HG03159 (cell line): Measurements from ENCODE around the gene FNDC3B.
"Not testable (repeated sequence)": the region's sequence is repeated elsewhere in the genome, so short reads cannot be mapped to it uniquely, and the experiment has no call there.

Experiments used
- ATAC-seq: cut with Tn5 transposase; IDR thresholded peaks from one replicate; pipeline ENCODE4 v1.9.1; 2021; ENCODE audit warnings: mild to moderate bottlenecking, moderate library complexity; ENCODE audit not compliant: unreplicated experiment

The FNDC3B gene

DNA sequence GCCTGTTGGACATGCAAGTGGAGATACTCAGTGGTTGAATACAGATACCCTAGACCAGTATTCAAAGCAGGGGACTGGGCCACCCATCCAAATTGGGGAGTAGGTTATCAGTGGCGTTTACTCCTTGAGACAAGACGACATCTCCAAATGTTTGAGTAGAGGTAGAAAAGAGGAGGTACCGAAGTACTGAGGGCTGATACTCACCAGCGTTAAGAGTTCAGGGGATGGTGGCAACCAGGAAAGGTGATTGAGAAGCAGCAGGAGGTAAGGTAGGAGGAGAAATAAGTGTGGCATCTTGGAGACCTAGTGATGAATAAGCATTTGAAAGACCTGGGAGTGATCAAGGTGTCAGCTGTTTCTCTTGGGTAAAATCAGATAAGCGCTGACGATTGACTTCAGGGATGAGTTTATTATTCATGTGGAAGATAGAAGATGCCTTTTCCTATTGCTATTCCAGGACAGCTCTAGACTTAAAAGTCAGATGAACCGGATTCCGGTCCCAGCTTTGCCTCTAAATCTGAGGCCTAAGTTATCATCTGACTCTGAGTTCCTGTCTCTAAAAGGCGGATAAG, 312.6 kb downstream of the FNDC3B start:
- ATAC-seq = no peak

- ATAC-seq = no peak
Observed at GRCh38 chr3:172352786-172353185, 313.4 kb downstream of the FNDC3B start.

GRCh38 chr3:172354931-172355499, 315.6 kb downstream of the FNDC3B start:
- ATAC-seq = no peak

GRCh38 chr3:172355836-172356235, 316.5 kb downstream of the FNDC3B start:
- no peak for ATAC-seq

DNA sequence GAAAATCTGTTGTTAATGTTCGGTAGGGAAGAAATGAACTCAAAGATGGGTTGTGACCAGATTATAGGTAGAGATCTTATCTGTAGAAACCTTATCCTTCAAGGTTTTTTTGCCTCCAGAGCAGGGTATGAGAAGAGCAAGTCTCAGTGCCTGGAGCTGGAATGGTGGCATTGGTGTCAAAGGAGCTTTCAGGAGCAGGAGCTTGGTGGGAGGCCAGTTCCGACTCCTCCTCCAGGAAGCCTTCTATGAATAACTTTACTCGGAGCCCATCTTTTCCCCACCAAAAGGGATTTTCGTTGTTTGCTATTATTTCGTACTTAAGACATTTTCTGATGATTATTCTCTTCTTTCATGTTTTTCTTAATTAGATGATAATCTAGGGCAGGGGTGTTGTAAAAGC, 317.0 kb downstream of the FNDC3B start:
- ATAC-seq = no peak

DNA sequence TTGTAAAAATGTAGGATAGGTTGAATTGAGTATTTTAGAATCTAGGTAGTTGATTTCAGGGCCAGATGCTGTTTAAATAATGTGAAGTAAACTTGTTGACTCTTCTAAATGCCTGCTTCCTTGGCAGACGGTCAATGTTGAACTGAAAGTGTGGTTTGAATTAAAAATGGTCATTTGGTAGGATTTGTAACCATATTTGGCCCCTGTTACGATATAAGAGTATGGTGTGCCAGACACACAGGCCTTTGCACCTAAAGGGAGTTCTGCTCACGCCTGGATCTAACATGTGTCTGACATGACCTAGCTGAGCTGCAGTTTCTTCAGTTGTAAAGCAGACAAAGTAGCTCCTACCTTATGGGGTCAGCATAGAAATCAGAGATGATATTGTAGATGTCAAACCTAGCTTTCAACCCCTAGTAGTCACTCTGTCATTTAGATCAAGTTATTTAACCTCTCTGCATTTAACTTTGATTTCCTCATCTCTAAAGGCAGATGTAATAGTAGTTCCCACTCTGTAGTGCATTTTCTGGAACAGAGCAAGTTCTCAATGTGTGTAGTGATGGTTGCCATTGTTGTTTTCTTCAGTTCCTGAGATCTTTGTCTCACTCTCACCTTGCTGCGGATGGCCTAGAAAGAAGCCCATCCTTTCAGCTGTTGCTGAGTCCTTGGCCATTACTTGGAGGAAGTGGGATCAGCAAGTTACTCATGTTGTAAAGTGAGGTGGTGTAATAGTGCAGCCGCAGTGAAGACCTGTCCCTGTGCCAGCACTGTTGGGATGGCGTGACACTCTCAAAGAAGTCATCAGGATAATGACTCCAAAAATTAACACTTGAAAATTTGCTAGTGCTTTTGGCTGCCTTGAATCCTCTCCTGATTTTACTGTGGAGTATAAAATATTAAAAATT, 318.7 kb downstream of the FNDC3B start:
- no peak for ATAC-seq

DNA sequence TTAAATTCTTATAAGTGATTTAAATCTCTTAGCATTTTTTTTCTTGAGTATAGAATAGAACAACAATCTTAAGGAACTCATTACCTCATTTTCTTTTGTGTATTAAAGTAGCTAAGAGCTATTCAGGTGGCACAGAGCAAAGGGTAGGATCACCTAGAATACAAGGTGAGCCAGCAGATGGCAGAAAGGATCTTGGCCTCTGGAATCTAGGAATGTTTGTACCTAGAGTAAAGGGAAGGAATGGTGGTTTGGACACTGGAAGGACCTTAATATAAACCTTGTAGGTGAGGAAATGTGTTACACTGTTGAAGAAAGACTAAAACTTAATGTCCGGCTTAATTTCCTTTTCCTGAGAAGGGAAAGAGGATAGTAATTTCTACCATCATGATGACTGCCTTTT, 319.9 kb downstream of the FNDC3B start:
- ATAC-seq = no peak

DNA sequence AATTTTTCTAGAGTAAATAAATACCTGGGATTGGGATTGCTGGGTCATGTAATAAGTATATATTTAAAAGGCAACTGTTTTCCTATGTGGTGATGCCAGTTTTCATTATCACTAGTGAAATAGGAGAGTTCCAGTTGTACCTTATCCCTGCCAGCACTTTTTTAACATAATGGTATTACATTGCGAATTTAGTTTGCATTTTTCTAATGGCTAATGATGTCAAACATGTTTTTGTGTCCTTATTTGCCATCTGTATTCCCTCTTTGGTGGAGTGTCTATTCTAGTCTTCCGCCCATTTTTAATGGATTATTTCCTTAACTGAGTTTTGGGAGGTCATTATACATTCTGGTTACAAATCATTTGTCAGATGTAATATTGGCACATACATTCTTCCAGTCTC, 320.6 kb downstream of the FNDC3B start:
- ATAC-seq = no peak

DNA sequence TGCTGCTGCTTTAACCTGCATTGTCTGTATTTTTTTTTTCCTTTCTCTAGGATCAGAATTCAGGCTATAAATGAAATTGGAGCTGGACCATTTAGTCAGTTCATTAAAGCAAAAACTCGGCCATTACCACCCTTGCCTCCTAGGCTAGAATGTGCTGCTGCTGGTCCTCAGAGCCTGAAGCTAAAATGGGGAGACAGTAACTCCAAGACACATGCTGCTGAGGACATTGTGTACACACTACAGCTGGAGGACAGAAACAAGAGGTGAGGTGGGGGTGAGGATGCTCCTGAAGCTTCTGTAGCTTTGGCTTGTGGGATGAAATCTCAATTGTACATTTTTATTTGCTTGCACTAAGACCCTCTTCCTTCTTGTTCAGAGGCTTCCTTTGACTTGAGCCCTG, 323.2 kb downstream of the FNDC3B start:
- no peak for ATAC-seq

DNA sequence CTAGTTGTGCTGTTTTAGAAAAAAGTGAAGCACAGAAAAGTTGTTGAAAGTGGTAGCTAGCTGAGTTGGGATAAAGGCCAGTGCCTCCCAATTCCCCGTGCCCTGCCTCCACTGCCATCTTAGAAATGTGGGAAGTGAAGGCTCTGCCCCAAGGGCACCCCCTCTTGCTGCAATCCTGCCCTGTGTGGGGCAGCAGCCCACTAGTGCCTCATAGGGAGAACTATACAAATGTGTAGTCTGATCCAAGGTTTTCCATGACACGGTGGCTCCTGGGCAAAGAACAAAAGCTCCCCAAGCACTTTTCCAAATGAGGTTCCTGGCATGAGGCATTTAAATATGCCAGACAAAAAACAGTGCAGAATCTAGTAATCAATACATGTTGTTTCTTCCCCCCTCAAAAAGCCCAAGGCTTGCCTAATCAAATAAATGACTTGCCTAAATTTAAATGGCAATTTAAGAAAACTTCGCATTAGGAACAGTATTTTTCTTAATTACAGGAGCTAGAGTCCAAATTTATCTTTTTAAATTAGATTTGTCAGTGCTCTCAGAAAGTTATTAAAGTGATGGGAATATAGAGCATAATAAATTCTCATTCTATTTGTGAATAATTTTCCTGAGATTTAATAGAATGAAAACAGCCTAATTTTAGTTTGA, 325.1 kb downstream of the FNDC3B start:
- ATAC-seq = no peak

DNA sequence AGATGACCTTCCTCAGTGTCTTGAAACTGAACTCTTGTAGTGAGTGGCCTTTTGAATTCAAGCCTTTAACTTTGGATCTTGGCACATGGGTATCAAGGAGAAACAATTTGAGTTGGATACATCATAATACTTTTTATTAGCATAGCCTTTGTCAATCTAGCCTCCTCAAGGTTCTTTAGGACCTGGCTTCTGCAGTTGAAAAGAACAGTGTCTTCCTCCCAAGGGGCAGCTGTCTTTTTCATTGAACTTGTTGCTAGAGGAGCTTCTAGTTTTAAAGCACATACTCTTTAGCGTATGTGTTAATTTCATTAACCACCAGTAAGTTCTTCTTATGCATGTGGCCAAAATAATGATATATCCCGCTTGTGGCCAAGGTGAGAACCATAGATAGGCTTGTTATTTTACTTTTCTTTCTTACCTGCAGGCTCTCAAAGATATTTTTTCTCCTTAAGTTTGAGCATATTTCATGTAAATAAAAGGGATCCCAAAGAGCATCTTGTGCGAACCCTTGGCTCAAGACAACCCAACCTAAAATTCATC, 325.7 kb downstream of the FNDC3B start:
- ATAC-seq = no peak

DNA sequence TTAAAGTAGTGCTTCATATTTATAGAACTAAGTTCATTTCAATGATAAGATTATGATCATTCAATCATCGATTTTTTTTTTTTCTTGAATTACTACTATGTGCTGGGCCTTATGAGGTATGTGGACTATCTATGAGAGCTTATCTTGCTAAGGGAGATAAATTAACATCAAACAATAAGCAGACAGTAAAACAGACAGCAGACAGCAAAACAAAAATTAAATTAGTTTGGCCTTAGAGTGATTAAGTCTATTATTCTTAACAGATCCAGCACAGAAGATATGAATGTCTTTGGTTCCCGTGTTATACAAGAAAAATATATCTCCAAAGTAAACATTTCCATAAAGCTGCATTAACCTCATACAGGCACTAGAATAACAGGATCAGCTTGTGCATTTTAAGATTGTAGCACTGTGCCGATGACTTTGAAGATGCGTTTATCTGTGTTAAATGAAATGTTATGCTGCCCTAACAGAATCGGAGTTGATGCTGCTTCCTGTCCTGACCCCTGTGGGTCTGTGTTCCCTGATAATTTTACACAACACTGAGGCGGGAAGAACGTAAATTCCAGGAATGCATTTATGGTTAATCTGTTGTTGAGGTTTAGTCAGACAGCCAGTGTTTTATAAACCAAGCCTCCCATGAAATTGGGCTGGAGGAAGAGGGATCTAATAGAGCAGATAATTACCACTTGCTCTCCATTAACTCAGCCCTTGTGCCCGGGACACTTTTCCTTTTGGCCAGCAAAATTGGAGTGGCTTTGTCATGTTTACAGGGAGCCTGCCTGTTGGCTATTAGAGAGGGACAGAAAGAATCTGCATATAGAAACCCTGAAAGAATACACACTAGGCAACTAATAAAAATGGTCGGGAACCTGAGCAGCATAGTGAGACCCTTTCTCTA, 328.1 kb downstream of the FNDC3B start:
- ATAC-seq = no peak

DNA sequence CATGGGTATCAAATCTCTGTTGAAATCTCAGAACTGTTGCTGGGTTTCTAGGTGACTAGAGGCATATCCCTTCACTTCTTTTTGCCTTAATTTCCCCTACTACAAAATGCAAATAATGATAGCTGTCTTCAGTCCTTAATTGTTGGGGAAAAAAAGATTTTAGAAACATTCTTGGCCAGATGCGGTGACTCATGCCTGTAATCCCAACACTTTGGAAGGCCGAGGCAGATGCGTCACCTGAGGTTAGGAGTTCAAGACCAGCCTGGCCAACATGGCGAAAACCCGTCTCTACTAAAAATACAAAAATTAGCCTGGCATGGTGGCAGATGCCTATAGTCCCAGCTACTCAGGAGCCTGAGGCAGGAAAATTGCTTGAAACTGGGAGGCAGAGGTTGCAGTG, 329.2 kb downstream of the FNDC3B start:
- ATAC-seq = not testable (repeated sequence)

DNA sequence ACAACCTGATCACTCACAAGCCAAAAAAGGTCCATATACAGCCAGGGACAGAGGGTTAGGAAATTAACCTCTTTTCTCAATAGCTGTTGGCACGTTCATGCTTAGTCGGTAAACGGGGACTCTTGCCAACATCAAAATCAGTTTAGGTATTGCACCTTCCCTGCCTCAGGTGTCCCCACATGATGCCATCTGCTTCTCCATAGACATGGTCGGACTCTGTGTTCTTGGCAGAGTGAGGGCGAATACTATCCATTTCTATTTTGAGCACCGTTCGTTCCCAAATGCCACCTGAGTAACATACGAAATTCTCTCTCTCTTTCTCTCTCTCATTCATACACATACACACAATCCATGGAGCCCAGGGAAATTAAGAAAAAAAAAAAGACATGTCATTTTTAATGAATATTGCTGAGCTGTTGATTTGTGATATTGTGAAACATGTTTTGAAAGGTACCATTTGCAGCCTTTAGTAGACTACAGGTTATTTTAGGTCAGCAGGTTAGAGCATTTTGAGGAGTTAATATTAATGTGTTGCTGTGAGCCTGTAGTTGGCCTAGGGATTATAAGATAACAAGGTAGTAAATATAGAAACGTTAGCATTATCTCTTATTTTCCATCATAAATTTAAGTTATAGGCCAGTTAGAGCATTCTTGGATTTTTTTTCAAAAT, 330.3 kb downstream of the FNDC3B start:
- no peak for ATAC-seq

- no peak for ATAC-seq
Observed at GRCh38 chr3:172370419-172370818, 331.0 kb downstream of the FNDC3B start.

GRCh38 chr3:172371544-172371943, 332.2 kb downstream of the FNDC3B start:
- no peak for ATAC-seq

GRCh38 chr3:172372895-172373294, 333.5 kb downstream of the FNDC3B start:
- ATAC-seq = no peak

GRCh38 chr3:172373912-172374311, 334.5 kb downstream of the FNDC3B start:
- no peak for ATAC-seq

DNA sequence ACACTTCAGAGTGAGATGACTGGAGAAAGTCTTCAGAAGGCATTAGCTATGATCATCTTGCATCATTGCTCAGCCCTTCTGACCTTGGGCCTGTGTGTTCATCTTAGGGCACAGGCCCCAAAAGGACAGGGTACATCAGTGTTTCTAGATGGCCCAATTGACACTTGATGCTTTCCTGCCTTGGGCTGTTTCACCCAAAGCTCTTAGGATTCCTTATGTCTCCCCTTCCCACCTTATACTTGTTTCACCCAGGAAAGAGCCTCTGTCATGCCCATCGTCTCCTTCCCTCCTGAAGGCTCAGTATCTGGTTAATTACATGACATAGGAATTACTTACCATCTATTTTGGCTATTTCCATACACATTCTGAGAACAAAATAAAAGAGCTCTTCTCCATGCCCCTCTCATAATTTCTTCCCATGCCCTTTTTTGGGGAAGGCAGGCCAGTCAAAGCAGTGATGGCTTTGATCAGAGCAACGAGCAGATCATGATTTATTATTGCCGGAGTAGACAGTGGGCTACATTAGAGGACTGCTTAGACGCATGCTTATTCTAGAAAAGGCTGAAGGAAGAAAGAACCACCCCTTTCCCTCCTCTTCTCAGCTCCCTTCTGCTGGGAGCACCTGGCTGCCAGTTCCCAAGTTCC, 335.9 kb downstream of the FNDC3B start:
- ATAC-seq = no peak
